Immature natural killer cell (primary cell): ENCODE results near the gene FES. TPM values are rescaled to one million over a fixed set of nuclear protein-coding genes. Genes with fewer than 3 reads are reported as not detected.

Experiments used
- DNase-seq, 3 donors: peaks; one replicate each; pipeline ENCODE4 v3.0.0; 2022; ENCODE audit warnings: mixed read lengths in 1 of 3
- H3K27ac Mint-ChIP-seq, 6 donors: one replicate each; pipeline ENCODE4 v1.8.0; 2020; ENCODE audit warnings: mixed read lengths in 6 of 6, mild to moderate bottlenecking in 5 of 6, inconsistent platforms in 4 of 6, moderate library complexity in 3 of 6
- H3K27me3 Mint-ChIP-seq, 3 donors: one replicate each; pipeline ENCODE4 v1.8.0; 2020 to 2021; ENCODE audit warnings: low read depth in 3 of 3, mild to moderate bottlenecking in 3 of 3, mixed read lengths in 3 of 3, moderate library complexity in 3 of 3, inconsistent platforms in 1 of 3
- H3K36me3 Mint-ChIP-seq, 3 donors: one replicate each; pipeline ENCODE4 v1.8.0; 2020; ENCODE audit warnings: mixed read lengths in 3 of 3, inconsistent platforms in 2 of 3, mild to moderate bottlenecking in 2 of 3
- H3K4me1 Mint-ChIP-seq, 2 donors: one replicate each; pipeline ENCODE4 v1.8.0; 2020; ENCODE audit warnings: inconsistent platforms in 2 of 2, mild to moderate bottlenecking in 2 of 2, mixed read lengths in 2 of 2, moderate library complexity in 1 of 2
- H3K4me3 Mint-ChIP-seq, 5 donors: one replicate each; pipeline ENCODE4 v1.8.0; 2020; ENCODE audit warnings: mild to moderate bottlenecking in 5 of 5, mixed read lengths in 5 of 5, inconsistent platforms in 3 of 5, moderate library complexity in 3 of 5
- H3K9me3 Mint-ChIP-seq, 6 donors: one replicate each; pipeline ENCODE4 v1.8.0; 2020; ENCODE audit warnings: mild to moderate bottlenecking in 6 of 6, mixed read lengths in 6 of 6, inconsistent platforms in 4 of 6, moderate library complexity in 3 of 6
- polyA plus RNA-seq, 3 donors: library from polyadenylated mRNA; unstranded; fragments of 300-500 nt; fragmentation: Illumina TruSeq; gene quantifications; one replicate each; pipeline ENCODE4 v1.2.3, GENCODE V29; 2021

Gene FES
- polyA plus RNA-seq, 3 donors from 2014 or later, result 28.6 to 73.2 (median 53.5) TPM

- H3K27ac Mint-ChIP-seq, result peak overlapping the region; percentile 25 to 98 (median 80)
- peak overlapping the region; percentile 26 to 91 (median 52) for H3K4me3 Mint-ChIP-seq
- peak in 2 of 3 donors; percentile 41 to 47 for DNase-seq
- no peaks in the 10 kb centered on the region for H3K9me3 Mint-ChIP-seq
- peaks cover 9 to 21% (median 11%) of the 10 kb centered on the region in 3 donors for H3K27me3 Mint-ChIP-seq
- H3K36me3 Mint-ChIP-seq, result no peaks in the 10 kb centered on the region
- H3K4me1 Mint-ChIP-seq, result peaks cover 46 to 50% of the 10 kb centered on the region in 2 donors
Observed at GRCh38 chr15:90851114-90851513, 33.2 kb upstream of the FES start.

DNA sequence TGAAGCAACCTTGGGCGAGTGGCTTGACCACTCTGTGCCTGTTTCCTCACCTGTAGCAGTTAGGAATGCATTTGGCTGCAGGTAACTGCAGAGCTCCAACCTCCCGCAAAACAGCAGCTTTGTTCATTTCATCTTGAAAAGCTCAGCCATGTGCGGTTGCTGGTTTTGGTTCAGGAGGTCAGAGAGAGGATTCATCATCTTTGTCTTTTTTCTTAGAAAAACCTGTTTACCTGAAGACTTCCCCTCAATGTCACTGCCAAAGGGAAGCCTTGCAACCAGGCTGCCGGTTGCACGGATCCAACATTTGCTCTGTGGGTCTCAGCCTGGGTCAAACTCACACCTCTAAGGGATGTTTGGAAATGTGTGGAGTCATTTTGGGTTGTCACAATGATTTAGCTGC, 32.4 kb upstream of the FES start:
- peak overlapping the region; percentile 91 to 98 (median 94) for H3K27ac Mint-ChIP-seq
- H3K27me3 Mint-ChIP-seq, result peaks cover 12 to 26% (median 19%) of the 10 kb centered on the region in 3 donors
- H3K36me3 Mint-ChIP-seq, result no peaks in the 10 kb centered on the region
- no peak for DNase-seq
- no peaks in the 10 kb centered on the region for H3K9me3 Mint-ChIP-seq
- peaks cover 54 to 59% of the 10 kb centered on the region in 2 donors for H3K4me1 Mint-ChIP-seq
- H3K4me3 Mint-ChIP-seq, result peak overlapping the region; percentile 52 to 91 (median 80)

DNA sequence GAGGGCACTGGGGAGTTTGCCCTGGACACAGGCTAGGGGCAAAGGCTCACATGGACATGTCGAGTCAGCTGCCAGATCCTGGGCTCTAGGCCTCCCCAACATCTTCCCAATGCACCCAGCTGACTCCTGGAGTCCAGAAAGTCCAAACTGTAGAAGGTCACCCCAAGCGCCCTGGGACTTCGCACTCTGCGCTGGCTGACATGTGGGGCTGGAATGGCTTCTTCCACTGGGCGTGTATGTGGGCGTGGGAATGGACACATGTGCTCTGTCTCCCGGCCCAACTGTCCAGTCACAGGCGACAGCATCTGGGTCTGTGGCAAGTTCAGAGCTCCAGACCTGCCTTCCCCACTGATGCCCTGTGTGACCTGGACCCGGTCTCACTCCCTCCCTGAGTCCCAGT, 29.2 kb upstream of the FES start:
- Mint-ChIP-seq H3K9me3 (no peaks in the 10 kb centered on the region), H3K36me3 (no peaks in the 10 kb centered on the region), H3K27me3 (peaks cover 14 to 24% (median 20%) of the 10 kb centered on the region in 3 donors), H3K27ac (peak overlapping the region in 5 of 6 donors; percentile 22 to 95 (median 92)), H3K4me3 (no peak overlapping the region), H3K4me1 (peaks cover 70 to 81% of the 10 kb centered on the region in 2 donors)
- no peak for DNase-seq

DNA sequence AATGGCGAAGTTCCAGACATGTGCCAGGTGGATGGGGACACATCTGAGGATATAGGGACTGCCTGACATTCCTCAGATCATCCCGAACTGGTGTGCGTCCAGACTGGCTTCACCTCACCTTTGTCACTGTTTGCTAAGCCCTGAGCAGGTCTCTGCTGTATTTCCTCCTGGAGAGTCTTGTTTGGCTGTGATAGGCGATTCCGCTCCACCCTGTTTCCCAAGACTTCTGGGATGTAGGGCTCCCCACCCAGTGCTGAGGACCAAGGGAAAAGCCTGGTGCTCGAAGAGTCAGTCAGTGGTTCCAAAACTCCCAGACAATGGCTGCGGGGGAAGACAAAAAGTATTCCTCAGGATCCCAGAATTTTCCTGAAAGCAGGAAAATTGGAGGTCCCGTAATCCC, 27.0 kb upstream of the FES start:
- H3K27me3 Mint-ChIP-seq, result peaks cover 14 to 20% (median 17%) of the 10 kb centered on the region in 3 donors
- no peak overlapping the region for H3K4me3 Mint-ChIP-seq
- no peak for DNase-seq
- H3K4me1 Mint-ChIP-seq, result peaks cover 52 to 63% of the 10 kb centered on the region in 2 donors
- H3K27ac Mint-ChIP-seq, result peak overlapping the region in 5 of 6 donors; percentile 62 to 93 (median 67)
- H3K9me3 Mint-ChIP-seq, result no peaks in the 10 kb centered on the region
- H3K36me3 Mint-ChIP-seq, result no peaks in the 10 kb centered on the region

- no peak for DNase-seq
- Mint-ChIP-seq H3K4me3 (peak overlapping the region in 1 of 5 donors; percentile 18), H3K9me3 (no peaks in the 10 kb centered on the region), H3K27me3 (peaks cover 10 to 14% (median 13%) of the 10 kb centered on the region in 3 donors), H3K4me1 (peaks cover 45 to 57% of the 10 kb centered on the region in 2 donors), H3K36me3 (no peaks in the 10 kb centered on the region), H3K27ac (peak overlapping the region; percentile 37 to 93 (median 65))
Observed at GRCh38 chr15:90857883-90858443, 26.3 kb upstream of the FES start.

DNA sequence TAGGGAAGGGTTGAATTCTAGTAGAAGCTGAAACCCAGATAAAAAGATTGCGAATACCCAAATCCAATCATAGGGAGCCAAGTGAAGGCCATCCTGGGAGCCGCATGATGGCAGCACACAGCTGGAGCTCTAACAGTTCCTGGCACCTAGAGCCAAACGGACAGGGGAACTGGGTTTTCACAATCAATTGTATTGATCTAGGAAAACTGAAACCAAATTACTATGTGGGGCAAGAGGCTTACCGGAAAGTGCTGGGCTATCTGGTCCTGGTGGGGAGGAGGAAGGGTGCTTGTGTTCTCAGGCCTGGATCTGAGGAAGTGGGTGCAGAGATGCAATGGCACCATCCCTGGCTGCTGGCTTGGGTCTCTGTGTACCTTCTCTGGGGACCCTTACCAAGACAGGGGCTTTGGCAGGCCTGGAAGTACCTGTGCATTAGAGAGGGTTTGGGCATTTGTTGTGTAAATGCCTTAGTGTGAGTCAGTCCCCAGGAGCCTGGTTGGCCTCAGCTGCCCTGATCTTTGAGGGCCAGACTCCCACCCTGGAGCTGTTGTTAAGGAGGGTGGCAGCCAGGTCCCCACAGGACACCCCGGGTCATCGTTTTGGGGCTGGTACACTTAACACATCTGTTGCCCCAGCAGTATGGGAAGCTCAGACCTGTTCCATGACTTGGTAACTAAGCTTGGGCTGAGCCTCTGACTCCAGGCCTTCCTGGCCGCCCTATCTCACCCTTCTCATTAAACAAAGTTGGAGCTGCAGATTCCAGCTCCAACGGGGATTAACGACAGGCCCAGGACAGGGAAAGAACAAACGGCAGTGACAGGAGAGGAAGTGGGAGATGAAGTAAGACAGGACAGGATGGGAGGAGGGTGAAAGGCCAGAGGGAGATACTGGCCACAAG, 24.8 kb upstream of the FES start:
- Mint-ChIP-seq H3K27ac (peak overlapping the region in 4 of 6 donors; percentile 49 to 77 (median 70)), H3K36me3 (no peaks in the 10 kb centered on the region), H3K27me3 (peaks cover 9 to 10% (median 9%) of the 10 kb centered on the region in 3 donors), H3K9me3 (no peaks in the 10 kb centered on the region), H3K4me1 (peaks cover 37 to 47% of the 10 kb centered on the region in 2 donors), H3K4me3 (no peak overlapping the region)
- no peak for DNase-seq

DNA sequence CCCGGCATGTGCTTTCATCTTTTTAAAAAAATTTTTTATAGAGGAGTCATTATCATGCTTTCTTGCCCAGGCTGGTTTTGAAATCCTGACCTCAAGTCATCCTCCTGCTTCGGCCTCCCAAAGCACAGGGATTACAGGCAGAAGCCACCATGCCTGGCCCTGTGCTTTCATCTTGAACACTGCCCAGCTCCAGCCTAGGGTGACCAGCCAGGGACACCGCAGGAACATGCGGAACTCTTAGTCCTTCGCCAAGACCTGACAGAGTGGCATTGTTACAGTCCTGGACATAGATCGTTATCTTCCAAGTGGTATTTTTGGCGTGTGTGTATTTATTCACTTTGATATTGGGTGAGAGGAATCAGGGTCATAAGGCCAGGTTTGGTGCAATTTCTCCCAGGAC, 23.9 kb upstream of the FES start:
- peak overlapping the region in 1 of 6 donors; percentile 26 for H3K27ac Mint-ChIP-seq
- no peak overlapping the region for H3K4me3 Mint-ChIP-seq
- no peaks in the 10 kb centered on the region for H3K9me3 Mint-ChIP-seq
- H3K27me3 Mint-ChIP-seq, result peaks cover 6 to 9% (median 8%) of the 10 kb centered on the region in 3 donors
- peaks cover 30 to 38% of the 10 kb centered on the region in 2 donors for H3K4me1 Mint-ChIP-seq
- no peaks in the 10 kb centered on the region for H3K36me3 Mint-ChIP-seq
- no peak for DNase-seq

GRCh38 chr15:90860942-90861675, 23.2 kb upstream of the FES start:
- no peak overlapping the region for H3K27ac Mint-ChIP-seq
- no peak overlapping the region for H3K4me3 Mint-ChIP-seq
- H3K36me3 Mint-ChIP-seq, result no peaks in the 10 kb centered on the region
- no peak for DNase-seq
- no peaks in the 10 kb centered on the region for H3K9me3 Mint-ChIP-seq
- peaks cover 24 to 31% of the 10 kb centered on the region in 2 donors for H3K4me1 Mint-ChIP-seq
- H3K27me3 Mint-ChIP-seq, result peaks cover 6 to 9% (median 6%) of the 10 kb centered on the region in 3 donors

- Mint-ChIP-seq H3K9me3 (no peaks in the 10 kb centered on the region), H3K27ac (peak overlapping the region in 2 of 6 donors; percentile 26 to 32), H3K36me3 (no peaks in the 10 kb centered on the region), H3K4me1 (peaks cover 11 to 17% of the 10 kb centered on the region in 2 donors), H3K4me3 (no peak overlapping the region), H3K27me3 (peaks cover 0 to 3% (median 1%) of the 10 kb centered on the region in 3 donors)
- DNase-seq, result no peak
Observed at GRCh38 chr15:90862487-90862886, 21.8 kb upstream of the FES start.

- no peak overlapping the region for H3K4me3 Mint-ChIP-seq
- no peak overlapping the region for H3K27ac Mint-ChIP-seq
- no peaks in the 10 kb centered on the region for H3K9me3 Mint-ChIP-seq
- H3K36me3 Mint-ChIP-seq, result no peaks in the 10 kb centered on the region
- H3K4me1 Mint-ChIP-seq, result peaks cover 9 to 13% of the 10 kb centered on the region in 2 donors
- DNase-seq, result no peak
- H3K27me3 Mint-ChIP-seq, result peaks cover 0 to 3% (median 1%) of the 10 kb centered on the region in 3 donors
Observed at GRCh38 chr15:90862964-90863778, 21.1 kb upstream of the FES start.

DNA sequence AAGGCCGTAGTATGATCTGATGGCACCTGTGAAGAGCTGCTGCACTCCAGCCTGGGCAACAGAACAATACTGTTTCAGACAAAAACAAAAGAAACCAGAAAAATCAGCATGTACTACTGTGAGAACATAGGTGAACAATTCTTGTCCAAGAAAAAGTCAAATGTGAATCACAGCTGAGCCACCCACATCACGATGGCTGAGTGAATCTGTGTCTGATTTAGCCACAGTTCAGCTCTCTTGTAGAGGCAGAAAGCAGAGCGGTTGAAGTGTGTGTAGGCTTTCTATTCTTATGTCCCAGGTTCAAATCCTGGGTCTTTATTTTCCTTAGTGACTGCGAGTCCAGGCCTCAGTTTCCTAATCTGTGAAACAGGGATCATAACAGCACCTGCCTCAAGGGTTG, 20.3 kb upstream of the FES start:
- peaks cover 0 to 3% (median 1%) of the 10 kb centered on the region in 3 donors for H3K27me3 Mint-ChIP-seq
- no peak overlapping the region for H3K4me3 Mint-ChIP-seq
- H3K4me1 Mint-ChIP-seq, result peaks cover 10 to 20% of the 10 kb centered on the region in 2 donors
- no peaks in the 10 kb centered on the region for H3K36me3 Mint-ChIP-seq
- no peaks in the 10 kb centered on the region for H3K9me3 Mint-ChIP-seq
- no peak overlapping the region for H3K27ac Mint-ChIP-seq
- no peak for DNase-seq

GRCh38 chr15:90864507-90864906, 19.8 kb upstream of the FES start:
- Mint-ChIP-seq H3K36me3 (no peaks in the 10 kb centered on the region), H3K4me1 (peaks cover 10 to 20% of the 10 kb centered on the region in 2 donors), H3K4me3 (no peak overlapping the region), H3K27me3 (peaks cover 3 to 4% (median 3%) of the 10 kb centered on the region in 3 donors), H3K27ac (no peak overlapping the region), H3K9me3 (no peaks in the 10 kb centered on the region)
- DNase-seq, result no peak

- no peak for DNase-seq
- H3K27me3 Mint-ChIP-seq, result peaks cover 7 to 13% (median 9%) of the 10 kb centered on the region in 3 donors
- no peaks in the 10 kb centered on the region for H3K36me3 Mint-ChIP-seq
- H3K9me3 Mint-ChIP-seq, result no peaks in the 10 kb centered on the region
- no peak overlapping the region for H3K4me3 Mint-ChIP-seq
- no peak overlapping the region for H3K27ac Mint-ChIP-seq
- H3K4me1 Mint-ChIP-seq, result peaks cover 19 to 28% of the 10 kb centered on the region in 2 donors
Observed at GRCh38 chr15:90865702-90866101, 18.6 kb upstream of the FES start.
